Measurements from ENCODE around the gene TGFBR3. TPM values are rescaled to one million over a fixed set of nuclear protein-coding genes. Genes with fewer than 3 reads are reported as not detected.

TGFBR3 gene
- total and polyA plus RNA-seq, 2 of the 8 experiments (the other 6 are each of a cell fraction or from before 2014, with no cell fraction given) = 2.0 to 6.1 TPM

DNA sequence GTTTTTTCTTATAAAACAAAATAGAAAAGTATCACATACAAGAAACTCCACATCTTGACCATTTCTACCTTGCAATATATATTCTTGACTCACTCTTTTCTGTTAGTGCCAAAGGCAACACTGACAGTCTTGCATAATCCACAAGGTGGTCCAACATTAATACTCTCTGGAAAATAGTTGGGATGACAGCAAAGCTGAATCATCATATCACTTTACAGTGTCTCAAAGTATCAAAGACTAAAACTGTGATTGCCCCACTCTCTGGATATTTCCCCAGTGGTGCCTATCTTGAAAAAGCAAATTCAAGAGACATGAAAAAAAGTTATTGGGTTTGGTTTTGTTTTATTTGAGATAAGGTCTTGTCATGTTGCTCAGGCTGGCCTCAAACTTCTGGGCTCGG, 14.6 kb upstream of the TGFBR3 start:
- Histone ChIP-seq H3K36me3 (ENCODE audit: control insufficient read depth in 2 of 4, insufficient read depth in 4 of 4, low read length in 3 of 4) (no peaks in the 10 kb centered on the region), H2BK20ac (ENCODE audit: low read length) (no peak overlapping the region), H3K23me2 (ENCODE audit: low read depth, low read length) (no peaks in the 10 kb centered on the region), H2AFZ (ENCODE audit: low read length) (no peak overlapping the region), H2BK5ac (ENCODE audit: low read depth, low read length) (no peak overlapping the region), H3K9me3 (ENCODE audit: insufficient read depth in 2 of 2, low read depth in 1 of 2, low read length in 1 of 2) (no peaks in the 10 kb centered on the region), H3K4ac (replicated peaks; ENCODE audit: insufficient read length, low read depth, low read length) (no peak overlapping the region), H4K5ac (ENCODE audit: insufficient read length, low read depth, low read length) (no peak overlapping the region), H2BK12ac (ENCODE audit: low read depth, low read length) (no peak overlapping the region), H3K4me2 (ENCODE audit: insufficient read depth in 1 of 2, low read depth in 2 of 2, low read length in 2 of 2) (no peak overlapping the region), H4K8ac (ENCODE audit: extremely low read depth, insufficient read depth, low read length) (no peak overlapping the region), H3K4me3 (ENCODE audit: extremely low read depth in 1 of 4, insufficient read depth in 2 of 4, low read depth in 3 of 4, low read length in 4 of 4) (no peak overlapping the region), H3K23ac (ENCODE audit: insufficient read length) (no peak overlapping the region), H3K14ac (ENCODE audit: insufficient read length) (no peak overlapping the region), H3K27me3 (replicated peaks in 1 of 4; ENCODE audit: control insufficient read depth in 3 of 4, extremely low read depth in 1 of 4, insufficient read depth in 3 of 4, low read length in 3 of 4) (no peaks in the 10 kb centered on the region), H2AK5ac (ENCODE audit: low read depth, low read length) (no peak overlapping the region), H3K4me1 (replicated peaks in 1 of 4; ENCODE audit: control insufficient read depth in 3 of 4, insufficient read depth in 4 of 4, low read length in 3 of 4) (no peaks in the 10 kb centered on the region), H3K79me1 (ENCODE audit: low read depth, low read length) (no peaks in the 10 kb centered on the region), H3K18ac (ENCODE audit: extremely low read depth, low read length) (no peak overlapping the region), H3K79me2 (ENCODE audit: control insufficient read depth in 1 of 2, insufficient read depth in 2 of 2, low read length in 2 of 2) (no peaks in the 10 kb centered on the region), H4K20me1 (replicated peaks in 1 of 2; ENCODE audit: control insufficient read depth in 1 of 2, insufficient read depth in 2 of 2, low read length in 2 of 2) (no peaks in the 10 kb centered on the region), H3K27ac (ENCODE audit: low read depth, low read length) (no peak overlapping the region), H2BK15ac (ENCODE audit: low read length) (no peak overlapping the region), H3K56ac (replicated peaks; ENCODE audit: insufficient read length, low read depth, low read length) (no peak overlapping the region), H2BK120ac (replicated peaks; ENCODE audit: low read depth, low read length) (no peak overlapping the region), H3K9ac (replicated peaks in 1 of 4; ENCODE audit: extremely low read depth in 1 of 4, low read depth in 3 of 4, low read length in 3 of 4) (no peak overlapping the region), H4K91ac (replicated peaks; ENCODE audit: insufficient read length, low read length) (no peak overlapping the region)
- FAIRE-seq (no peak), DNase-seq (ENCODE audit: low read depth in 1 of 2, low spot score in 2 of 2) (no peak)
- ChIA-PET CTCF (ENCODE audit: partially characterized antibody) (no interaction called here), POLR2A (ENCODE audit: partially characterized antibody) (no interaction called here)
- WGBS, 2 experiments (ENCODE audit: extremely low coverage in 1 of 2, insufficient coverage in 1 of 2, insufficient read length in 1 of 2, insufficient replicate concordance in 2 of 2, low coverage in 1 of 2, low lambda C conversion rate in 2 of 2, missing lambda C conversion rate in 1 of 2) = 100% methylated on average over 1 of the region's 1 CpG; no CpG with 5 or more reads in 1 of the 2 experiments
- no peak for TF ChIP-seq BACH1 (IDR thresholded peaks at IDR 0.05; ENCODE audit: low read length)
- no peak for TF ChIP-seq BRCA1 (IDR thresholded peaks at IDR 0.05; ENCODE audit: low read depth, low read length)
- TF ChIP-seq ZNF274 (IDR thresholded peaks at IDR 0.05; ENCODE audit: borderline replicate concordance, extremely low read depth, low read length) = no peak
- TF ChIP-seq BCL11A (IDR thresholded peaks at IDR 0.05; ENCODE audit: low read depth in 2 of 2, low read length in 2 of 2) = no peak
- no peak for TF ChIP-seq CTBP2 (IDR thresholded peaks at IDR 0.05; ENCODE audit: borderline replicate concordance, insufficient read depth, insufficient read length, low read length)
- no peak for TF ChIP-seq CEBPB (IDR thresholded peaks at IDR 0.05; ENCODE audit: low read depth, low read length)
- TF ChIP-seq EGR1 (IDR thresholded peaks at IDR 0.05; ENCODE audit: borderline replicate concordance, low read depth, low read length) = no peak
- TF ChIP-seq, protein P1, sequence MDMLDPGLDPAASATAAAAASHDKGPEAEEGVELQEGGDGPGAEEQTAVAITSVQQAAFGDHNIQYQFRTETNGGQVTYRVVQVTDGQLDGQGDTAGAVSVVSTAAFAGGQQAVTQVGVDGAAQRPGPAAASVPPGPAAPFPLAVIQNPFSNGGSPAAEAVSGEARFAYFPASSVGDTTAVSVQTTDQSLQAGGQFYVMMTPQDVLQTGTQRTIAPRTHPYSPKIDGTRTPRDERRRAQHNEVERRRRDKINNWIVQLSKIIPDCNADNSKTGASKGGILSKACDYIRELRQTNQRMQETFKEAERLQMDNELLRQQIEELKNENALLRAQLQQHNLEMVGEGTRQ (IDR thresholded peaks at IDR 0.05; ENCODE audit: low read length) = no peak
- no peak for TF ChIP-seq PHF8 (conservative IDR thresholded peaks at IDR 0.05; ENCODE audit: low read depth, low read length)
- TF ChIP-seq JUND (IDR thresholded peaks at IDR 0.05; ENCODE audit: low read length) = no peak
- TF ChIP-seq RFX5 (IDR thresholded peaks at IDR 0.05; ENCODE audit: borderline replicate concordance, low read depth, low read length) = no peak
- no peak for TF ChIP-seq POLR2A (IDR thresholded peaks at IDR 0.05; ENCODE audit: control extremely low read depth in 1 of 2, low read depth in 2 of 2, low read length in 2 of 2)
- TF ChIP-seq KDM1A (IDR thresholded peaks at IDR 0.05; ENCODE audit: borderline replicate concordance, low read length) = no peak
- no peak for TF ChIP-seq SP2 (IDR thresholded peaks at IDR 0.05; ENCODE audit: low read length)
- no peak for TF ChIP-seq SIX5 (IDR thresholded peaks at IDR 0.05; ENCODE audit: low read depth, low read length)
- no peak for TF ChIP-seq KDM4A (IDR thresholded peaks at IDR 0.05; ENCODE audit: low read depth, low read length, severe bottlenecking)

Data from H1 (cell line).